HepG2 (cell line): ENCODE data around the gene HENMT1. TPM values are rescaled to one million over a fixed set of nuclear protein-coding genes. Genes with fewer than 3 reads are reported as not detected.
A peak's percentile ranks its signal among the peaks of the same experiment; 100 is the strongest.

Experiments used
- ATAC-seq: fragments of 200-7000 bp; cut with Tn5 transposase; 3 replicates; pipeline ENCODE4 v1.9.1; 2020; ENCODE audit warnings: mild to moderate bottlenecking, moderate library complexity
- BruUV-seq: library from RNA; stranded (reverse); fragments of 400-500 nt; replicated peaks from 2 replicates; lab custom pipeline; 2021; lab: Mats Ljungman, UMichigan
- CTCF ChIA-PET: fragments of 300-600 bp; formaldehyde crosslinking; extraction: SDS; loops from one replicate; lab custom pipeline; 2021; ENCODE audit warnings: low total read pairs, inconsistent platforms, low intra/inter-chr PET ratio; lab: Yijun Ruan, JAX
- POLR2A ChIA-PET: fragments of 350-600 bp; sonication (Branson Sonifier 250); formaldehyde crosslinking; loops from one replicate; lab custom pipeline; 2020; ENCODE audit warnings: antibody characterized with exemption, inconsistent platforms; lab: Yijun Ruan, JAX
- DNase-seq: peaks from one replicate; pipeline ENCODE4 v3.0.0-alpha.2; 2015; ENCODE audit warnings: low spot score
- FAIRE-seq: peaks from 3 replicates; lab custom pipeline; 2011; peaks lifted over from hg19 to GRCh38; lab: Jason Lieb, UNC
- H2AFZ ChIP-seq: one replicate; pipeline ENCODE4 v1.6.1; 2011; ENCODE audit warnings: low read length, inconsistent platforms
- H3K27ac ChIP-seq: fragments of 300-600 bp; 3 replicates; pipeline ENCODE4 v1.8.0; 2011; ENCODE audit warnings: mixed run types, mild to moderate bottlenecking, mixed read lengths, low read length, inconsistent platforms; ENCODE audit not compliant: insufficient read depth; ENCODE audit errors: extremely low read length
- H3K27me3 ChIP-seq, 2 experiments: fragments of 200-600 bp in 1 of 2; 2 replicates in 1 of 2; 3 replicates in 1 of 2; pipeline versions ENCODE4 v1.6.0 to v1.8.0; 2011; ENCODE audit warnings: low read length in 2 of 2, mild to moderate bottlenecking in 2 of 2, moderate library complexity in 2 of 2, inconsistent platforms in 1 of 2; ENCODE audit not compliant: insufficient read depth in 2 of 2, control insufficient read depth in 1 of 2
- H3K36me3 ChIP-seq, 2 experiments: fragments of 200-600 bp in 1 of 2; replicated peaks in 1 of 2; 2 replicates in 1 of 2; 3 replicates in 1 of 2; pipeline versions ENCODE4 v1.5.1 to v1.8.0; 2011; ENCODE audit warnings: low read length in 2 of 2, inconsistent platforms in 1 of 2; ENCODE audit not compliant: insufficient read depth in 2 of 2, control insufficient read depth in 1 of 2
- H3K4me1 ChIP-seq: 2 replicates; pipeline ENCODE4 v1.5.1; 2012; ENCODE audit warnings: low read length, inconsistent platforms; ENCODE audit not compliant: insufficient read depth
- H3K4me2 ChIP-seq: 2 replicates; pipeline ENCODE4 v1.6.0; 2011; ENCODE audit warnings: low read depth, low read length, inconsistent platforms
- H3K4me3 ChIP-seq, 3 experiments: fragments of 200-600 bp in 1 of 3; sonication (generic), shearing (Covaris generic) in 1 of 3; replicated peaks in 1 of 3; 2 replicates each; pipeline ENCODE4 v1.5.1; 2011 to 2016; ENCODE audit warnings: low read length in 3 of 3, inconsistent platforms in 2 of 3, low read depth in 2 of 3, mild to moderate bottlenecking in 2 of 3, control low read depth in 1 of 3, mixed read lengths in 1 of 3; ENCODE audit not compliant: insufficient read depth in 1 of 3
- H3K79me2 ChIP-seq: one replicate; pipeline ENCODE4 v1.6.1; 2011; ENCODE audit warnings: low read length, inconsistent platforms; ENCODE audit not compliant: insufficient read depth
- H3K9ac ChIP-seq: 2 replicates; pipeline ENCODE4 v1.6.0; 2011; ENCODE audit warnings: mild to moderate bottlenecking, low read depth, low read length, inconsistent platforms; ENCODE audit not compliant: insufficient read depth
- H3K9me3 ChIP-seq: 2 replicates; pipeline ENCODE4 v1.5.1; 2012; ENCODE audit warnings: mild to moderate bottlenecking, low read length
- H4K20me1 ChIP-seq: 2 replicates; pipeline ENCODE4 v1.6.0; 2011; ENCODE audit warnings: inconsistent platforms, mild to moderate bottlenecking, low read length, moderate library complexity; ENCODE audit not compliant: insufficient read depth
- ATF2 ChIP-seq: sonication (generic); formaldehyde crosslinking; IDR thresholded peaks from 2 replicates; pipeline ENCODE4 v1.4.0; 2020; ENCODE audit warnings: missing genetic modification reagents
- BRD4 ChIP-seq: sonication (generic); formaldehyde crosslinking; IDR thresholded peaks from 2 replicates; pipeline ENCODE4 v1.4.0; 2020; ENCODE audit warnings: missing genetic modification reagents
- HINFP ChIP-seq: sonication (generic); formaldehyde crosslinking; IDR thresholded peaks from 2 replicates; pipeline ENCODE4 v1.4.0; 2020; ENCODE audit warnings: low read depth, mild to moderate bottlenecking, missing genetic modification reagents
- HOXA9 ChIP-seq: sonication (generic); formaldehyde crosslinking; IDR thresholded peaks from 2 replicates; pipeline ENCODE4 v1.8.1; 2022; ENCODE audit warnings: missing genetic modification reagents, mild to moderate bottlenecking, moderate library complexity, borderline replicate concordance
- NFYB ChIP-seq: sonication (generic); formaldehyde crosslinking; IDR thresholded peaks from 2 replicates; pipeline ENCODE4 v1.4.0; 2020; ENCODE audit warnings: missing genetic modification reagents
- RBM39 ChIP-seq: fragments of 200-400 bp; formaldehyde crosslinking; IDR thresholded peaks from one replicate; pipeline ENCODE4 v1.6.1; 2018; ENCODE audit warnings: antibody characterized with exemption, mild to moderate bottlenecking, low read depth, low read length; ENCODE audit not compliant: poor library complexity, severe bottlenecking
- ZNF124 ChIP-seq: sonication (generic); formaldehyde crosslinking; IDR thresholded peaks from 2 replicates; pipeline ENCODE4 v1.4.0; 2020; ENCODE audit warnings: missing genetic modification reagents
- ZNF136 ChIP-seq: sonication (generic); formaldehyde crosslinking; IDR thresholded peaks from 2 replicates; pipeline ENCODE4 v1.8.1; 2022; ENCODE audit warnings: low read depth, mild to moderate bottlenecking, moderate library complexity, missing genetic modification reagents
- ZNF879 ChIP-seq: sonication (generic); formaldehyde crosslinking; IDR thresholded peaks from 2 replicates; pipeline ENCODE4 v1.8.1; 2023; ENCODE audit warnings: missing genetic modification reagents
- WGBS: methylation state at CpG from one replicate; pipeline ENCODE4 v1.1.6; 2017; ENCODE audit warnings: low lambda C conversion rate; 5-methylcytosine and 5-hydroxymethylcytosine counted together
- in situ Hi-C: cut with HindIII; loops from 2 replicates; pipeline ENCODE4 v1.10.0; 2017; ENCODE audit warnings: low pct_unique_long_range_greater_than_20kb; ENCODE audit not compliant: extremely low pct_ligation_motif_present
- intact Hi-C: fragments of 100-400 bp; cut with micrococcal nuclease; formaldehyde crosslinking; loops from one replicate; pipeline ENCODE4 v1.10.0; 2022; ENCODE audit not compliant: unreplicated experiment
- polyA plus RNA-seq, 8 experiments: library from polyadenylated mRNA; depleted of rRNA in 3 of 8; stranded (reverse) in 7 of 8; unstranded in 1 of 8; fragments of >200 nt; fragmentation: Illumina TruSeq in 4 of 8; extraction: Trizol in 4 of 8; gene quantifications; 2 replicates each; pipeline versions ENCODE4 v1.2.1 to v1.2.3, GENCODE V29; 2011 to 2016; ENCODE audit warnings: low read depth in 4 of 8, missing spikeins in 1 of 8, mixed read lengths in 1 of 8; ENCODE audit not compliant: insufficient read depth in 1 of 8
- total RNA-seq, 5 experiments: library from RNA; depleted of rRNA; stranded (reverse); fragments of >200 nt; fragmentation: Illumina TruSeq; extraction: Trizol; gene quantifications; 2 replicates each; pipeline ENCODE4 v1.2.3, GENCODE V29; 2016; ENCODE audit warnings: low read depth in 1 of 5

Gene HENMT1
- total and polyA plus RNA-seq, 2 of the 13 experiments (the other 11 are each of a cell fraction or from before 2014, with no cell fraction given), result not detected

DNA sequence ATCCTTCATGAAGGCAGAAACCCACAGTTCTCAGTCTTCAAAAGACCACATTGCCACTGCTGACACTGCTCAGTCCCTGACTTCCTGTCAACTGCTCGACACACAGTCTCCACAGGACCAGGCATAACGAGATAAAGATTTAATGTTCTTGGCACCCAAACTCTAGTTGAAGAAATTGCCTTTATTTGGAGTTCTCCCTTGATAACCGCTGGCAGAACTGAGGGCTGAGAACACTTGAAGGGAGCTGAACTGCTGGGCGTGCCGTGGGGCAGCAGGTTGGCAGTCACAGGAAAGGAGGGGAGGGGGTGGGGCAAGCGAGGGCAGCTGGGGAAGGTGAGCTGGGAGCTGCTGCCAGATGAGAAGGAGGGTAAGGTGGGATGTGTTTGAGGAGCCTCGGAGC is 15.9 kb downstream of the HENMT1 start:
- in situ Hi-C loops, result no loop called here

More for the DNA sequence above, 15.9 kb downstream of the HENMT1 start:
- ATAC-seq, result no peak; the same call in 2 of the 3 replicates
- POLR2A ChIA-PET, result no interaction called here
- no peak for DNase-seq
- FAIRE-seq, result no peak
- H3K36me3 ChIP-seq, result no peaks in the 10 kb centered on the region
- no peak overlapping the region for H3K27ac ChIP-seq
- H3K27me3 ChIP-seq, result no peaks in the 10 kb centered on the region; a peak in 1 of 5 replicates
- H4K20me1 ChIP-seq, result no peaks in the 10 kb centered on the region
- peak overlapping the region; percentile 68 for H3K4me2 ChIP-seq
- peak overlapping the region; percentile 87 for H2AFZ ChIP-seq
- peaks cover 34% of the 10 kb centered on the region for H3K4me1 ChIP-seq
- no peaks in the 10 kb centered on the region for H3K9me3 ChIP-seq
- H3K4me3 ChIP-seq, result peak overlapping the region in 1 of 3 experiments; percentile 30; a peak in 3 of 6 replicates
- CTCF ChIA-PET, result no interaction called here
- TF ChIP-seq HOXA9 (CRISPR knock-in tag) (no peak), ZNF879 (CRISPR knock-in tag) (no peak), ATF2 (CRISPR knock-in tag) (no peak), BRD4 (CRISPR knock-in tag) (no peak), ZNF136 (CRISPR knock-in tag) (no peak), ZNF124 (no peak), RBM39 (no peak), HINFP (CRISPR knock-in tag) (no peak), NFYB (no peak)
- no TSS peak for BruUV-seq
- no peak overlapping the region for H3K9ac ChIP-seq
- H3K79me2 ChIP-seq, result no peaks in the 10 kb centered on the region
- WGBS, result 31% methylated on average over 7 of the region's 7 CpGs
- intact Hi-C loops, result no loop called here
